ENCODE measurements around the gene PRPF40B.

- TF ChIP-seq CTCF (IDR thresholded peaks at IDR 0.05) (no peak), POLR2A (IDR thresholded peaks at IDR 0.05) (no peak)
Observed at GRCh38 chr12:49678711-49679110, 55.4 kb downstream of the PRPF40B start.

All from body of pancreas (tissue), 4 donors.